ENCODE data around the gene GLT6D1. TPM values are rescaled to one million over a fixed set of nuclear protein-coding genes. Genes with fewer than 3 reads are reported as not detected.

Gene GLT6D1
- total and polyA plus RNA-seq, 2 of the 8 experiments (the other 6 are each of a cell fraction or from before 2014, with no cell fraction given) = 1.3 to 2.1 TPM

DNA sequence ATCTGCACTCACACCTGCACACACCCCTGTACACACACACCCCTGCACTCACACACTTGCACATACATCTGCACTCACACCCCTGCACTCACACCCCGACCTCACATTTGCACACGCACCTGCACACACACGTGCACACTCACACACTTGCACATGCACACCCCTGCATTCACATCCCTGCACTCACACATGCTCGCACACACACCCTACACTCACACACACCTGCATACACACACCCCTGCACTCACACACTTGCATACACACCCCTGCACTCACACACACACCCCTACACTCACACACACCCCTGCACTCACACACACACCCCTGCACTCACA lies 27.5 kb downstream of the GLT6D1 start:
- no peak overlapping the region for H2BK15ac ChIP-seq (ENCODE audit: low read length)
- H3K4ac ChIP-seq (replicated peaks; ENCODE audit: insufficient read length, low read depth, low read length) = no peak overlapping the region
- H3K27me3 ChIP-seq (replicated peaks in 1 of 4; ENCODE audit: control insufficient read depth in 3 of 4, extremely low read depth in 1 of 4, insufficient read depth in 3 of 4, low read length in 3 of 4) = no peaks in the 10 kb centered on the region
- no peak overlapping the region for H3K9ac ChIP-seq (replicated peaks in 1 of 4; ENCODE audit: extremely low read depth in 1 of 4, low read depth in 3 of 4, low read length in 3 of 4)
- no peak overlapping the region for H3K14ac ChIP-seq (ENCODE audit: insufficient read length)
- no peak overlapping the region for H3K4me2 ChIP-seq (ENCODE audit: insufficient read depth in 1 of 2, low read depth in 2 of 2, low read length in 2 of 2)
- no peak overlapping the region for H3K18ac ChIP-seq (ENCODE audit: extremely low read depth, low read length)
- no peak overlapping the region for H3K23ac ChIP-seq (ENCODE audit: insufficient read length)
- no peak overlapping the region for H3K27ac ChIP-seq (ENCODE audit: low read depth, low read length)
- no peak overlapping the region for H3K4me3 ChIP-seq (ENCODE audit: extremely low read depth in 1 of 4, insufficient read depth in 2 of 4, low read depth in 3 of 4, low read length in 4 of 4)
- no peak overlapping the region for H2BK20ac ChIP-seq (ENCODE audit: low read length)
- no peak overlapping the region for H4K8ac ChIP-seq (ENCODE audit: extremely low read depth, insufficient read depth, low read length)
- TF ChIP-seq TAF1 (IDR thresholded peaks at IDR 0.05; ENCODE audit: low read depth, low read length) (no peak), RAD21 (IDR thresholded peaks at IDR 0.05 in 1 of 2, conservative IDR thresholded peaks at IDR 0.05 in 1 of 2; ENCODE audit: low read depth in 2 of 2, low read length in 2 of 2) (no peak), NRF1 (IDR thresholded peaks at IDR 0.05; ENCODE audit: low read depth, low read length) (no peak), RBBP5 (IDR thresholded peaks at IDR 0.05; ENCODE audit: borderline replicate concordance, low read depth, low read length) (no peak), KDM5A (IDR thresholded peaks at IDR 0.05; ENCODE audit: low read length) (no peak), CEBPB (IDR thresholded peaks at IDR 0.05; ENCODE audit: low read depth, low read length) (no peak), PHF8 (conservative IDR thresholded peaks at IDR 0.05; ENCODE audit: low read depth, low read length) (no peak), SUZ12 (IDR thresholded peaks at IDR 0.05; ENCODE audit: low read length) (no peak), RFX5 (IDR thresholded peaks at IDR 0.05; ENCODE audit: borderline replicate concordance, low read depth, low read length) (no peak), ASH2L (IDR thresholded peaks at IDR 0.05; ENCODE audit: low read length) (no peak), GABPA (IDR thresholded peaks at IDR 0.05; ENCODE audit: borderline replicate concordance, insufficient read depth, low read length) (no peak), NANOG (IDR thresholded peaks at IDR 0.05; ENCODE audit: insufficient read depth, low read depth, low read length, poor library complexity, severe bottlenecking) (no peak), SIX5 (IDR thresholded peaks at IDR 0.05; ENCODE audit: low read depth, low read length) (no peak)
- TF ChIP-seq, protein P1, sequence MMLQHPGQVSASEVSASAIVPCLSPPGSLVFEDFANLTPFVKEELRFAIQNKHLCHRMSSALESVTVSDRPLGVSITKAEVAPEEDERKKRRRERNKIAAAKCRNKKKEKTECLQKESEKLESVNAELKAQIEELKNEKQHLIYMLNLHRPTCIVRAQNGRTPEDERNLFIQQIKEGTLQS (IDR thresholded peaks at IDR 0.05; ENCODE audit: insufficient read depth, low read depth, low read length) = no peak
- H4K5ac ChIP-seq (ENCODE audit: insufficient read length, low read depth, low read length) = no peak overlapping the region
- peaks cover 10 to 14% of the 10 kb centered on the region in 2 experiments for H3K9me3 ChIP-seq (ENCODE audit: insufficient read depth in 2 of 2, low read depth in 1 of 2, low read length in 1 of 2)
- H3K4me1 ChIP-seq (replicated peaks in 1 of 4; ENCODE audit: control insufficient read depth in 3 of 4, insufficient read depth in 4 of 4, low read length in 3 of 4) = peaks cover 0 to 1% (median 0%) of the 10 kb centered on the region in 4 experiments; a peak in 1 of 7 replicates
- no peaks in the 10 kb centered on the region for H3K79me1 ChIP-seq (ENCODE audit: low read depth, low read length)
- no peak overlapping the region for H2BK5ac ChIP-seq (ENCODE audit: low read depth, low read length)
- H2AK5ac ChIP-seq (ENCODE audit: low read depth, low read length) = no peak overlapping the region
- no peaks in the 10 kb centered on the region for H3K79me2 ChIP-seq (ENCODE audit: control insufficient read depth in 1 of 2, insufficient read depth in 2 of 2, low read length in 2 of 2)
- H3K36me3 ChIP-seq (ENCODE audit: control insufficient read depth in 2 of 4, insufficient read depth in 4 of 4, low read length in 3 of 4) = no peaks in the 10 kb centered on the region; a peak in 1 of 8 replicates
- FAIRE-seq (no peak), DNase-seq (ENCODE audit: low read depth in 1 of 2, low spot score in 2 of 2) (no peak)
- H2BK120ac ChIP-seq (replicated peaks; ENCODE audit: low read depth, low read length) = no peak overlapping the region
- POLR2A ChIA-PET (ENCODE audit: partially characterized antibody) = no interaction called here
- H4K91ac ChIP-seq (replicated peaks; ENCODE audit: insufficient read length, low read length) = no peak overlapping the region
- no peak overlapping the region for H2BK12ac ChIP-seq (ENCODE audit: low read depth, low read length)
- WGBS, 2 experiments (ENCODE audit: extremely low coverage in 1 of 2, insufficient coverage in 1 of 2, insufficient read length in 1 of 2, insufficient replicate concordance in 2 of 2, low coverage in 1 of 2, low lambda C conversion rate in 2 of 2, missing lambda C conversion rate in 1 of 2) = 34% methylated on average over 4 of the region's 4 CpGs; no CpG with 5 or more reads in 1 of the 2 experiments
- no peaks in the 10 kb centered on the region for H4K20me1 ChIP-seq (replicated peaks in 1 of 2; ENCODE audit: control insufficient read depth in 1 of 2, insufficient read depth in 2 of 2, low read length in 2 of 2)
- CTCF ChIA-PET (ENCODE audit: partially characterized antibody) = no interaction called here
- H3K23me2 ChIP-seq (ENCODE audit: low read depth, low read length) = peaks cover 4% of the 10 kb centered on the region; the same call in 1 of the 2 replicates
- H2AFZ ChIP-seq (ENCODE audit: low read length) = no peak overlapping the region
- H3K56ac ChIP-seq (replicated peaks; ENCODE audit: insufficient read length, low read depth, low read length) = no peak overlapping the region

Data from H1 (cell line).